K562 (cell line): Measurements from ENCODE around the gene MYBPH. TPM values are rescaled to one million over a fixed set of nuclear protein-coding genes. Genes with fewer than 3 reads are reported as not detected.

Experiments used
- ATAC-seq: fragments of 200-7000 bp; cut with Tn5 transposase; 3 replicates; pipeline ENCODE4 v1.9.1; 2020; ENCODE audit warnings: moderate library complexity
- BruUV-seq: library from RNA; stranded (reverse); fragments of 400-500 nt; replicated peaks from 2 replicates; lab custom pipeline; 2021; lab: Mats Ljungman, UMichigan
- CTCF ChIA-PET: fragments of 300-600 bp; formaldehyde crosslinking; extraction: SDS; loops from one replicate; lab custom pipeline; 2021; ENCODE audit warnings: low intra/inter-chr PET ratio; lab: Yijun Ruan, JAX
- POLR2A ChIA-PET: fragments of 300-600, 350-650 bp; sonication (Branson Sonifier 250); formaldehyde crosslinking; extraction: SDS; loops from one replicate; lab custom pipeline; 2021; ENCODE audit warnings: antibody characterized with exemption, inconsistent platforms; lab: Yijun Ruan, JAX
- DNase-seq, 4 experiments: peaks; one replicate each; pipeline versions ENCODE4 v3.0.0 to v3.0.0-alpha.2; 2011 to 2018; ENCODE audit warnings: low spot score in 3 of 4, mixed read lengths in 3 of 4; ENCODE audit errors: extremely low read depth in 1 of 4
- FAIRE-seq: peaks from 2 replicates; lab custom pipeline; 2011; peaks lifted over from hg19 to GRCh38; lab: Jason Lieb, UNC
- H2AFZ ChIP-seq: 2 replicates; pipeline ENCODE4 v1.6.0; 2011; ENCODE audit warnings: low read depth, low read length, control low read depth, inconsistent platforms
- H3K27ac ChIP-seq: fragments of 200-600 bp; 3 replicates; pipeline ENCODE4 v1.8.0; 2011; ENCODE audit warnings: low read depth, mild to moderate bottlenecking, control low read depth, inconsistent platforms, low read length, moderate library complexity, mixed read lengths; ENCODE audit errors: extremely low read depth
- H3K27me3 ChIP-seq, 2 experiments: fragments of 300-600 bp in 1 of 2; 2 replicates in 1 of 2; 3 replicates in 1 of 2; pipeline versions ENCODE4 v1.6.0 to v1.8.0; 2011; ENCODE audit warnings: inconsistent platforms in 2 of 2, low read length in 2 of 2, mild to moderate bottlenecking in 1 of 2, mixed read lengths in 1 of 2, moderate library complexity in 1 of 2; ENCODE audit not compliant: control insufficient read depth in 2 of 2, insufficient read depth in 2 of 2
- H3K36me3 ChIP-seq: fragments of 300-600 bp; 3 replicates; pipeline ENCODE4 v1.8.0; 2011; ENCODE audit warnings: mild to moderate bottlenecking, low read length, inconsistent platforms; ENCODE audit not compliant: control insufficient read depth, insufficient read depth
- H3K4me1 ChIP-seq, 2 experiments: fragments of 200-600 bp in 1 of 2; replicated peaks in 1 of 2; 2 replicates in 1 of 2; 3 replicates in 1 of 2; pipeline versions ENCODE4 v1.5.1 to v1.8.0; 2011; ENCODE audit warnings: inconsistent platforms in 2 of 2, low read length in 2 of 2, mild to moderate bottlenecking in 1 of 2, mixed read lengths in 1 of 2, moderate library complexity in 1 of 2; ENCODE audit not compliant: control insufficient read depth in 2 of 2, insufficient read depth in 2 of 2
- H3K4me2 ChIP-seq: 2 replicates; pipeline ENCODE4 v1.6.1; 2011; ENCODE audit warnings: low read length, control low read depth, inconsistent platforms, mixed read lengths; ENCODE audit not compliant: insufficient read depth
- H3K4me3 ChIP-seq: fragments of 200-600 bp; sonication (generic), shearing (Covaris generic); 2 replicates; pipeline ENCODE4 v1.5.1; 2016; ENCODE audit warnings: control low read depth, inconsistent platforms
- H3K79me2 ChIP-seq: fragments of 200-600 bp; 3 replicates; pipeline ENCODE4 v1.8.0; 2011; ENCODE audit warnings: low read length, inconsistent platforms; ENCODE audit not compliant: control insufficient read depth, insufficient read depth
- H3K9ac ChIP-seq, 2 experiments: 2 replicates each; pipeline versions ENCODE4 v1.6.0 to v1.6.1; 2011; ENCODE audit warnings: low read depth in 2 of 2, low read length in 2 of 2, control low read depth in 1 of 2, inconsistent platforms in 1 of 2, mild to moderate bottlenecking in 1 of 2, mixed read lengths in 1 of 2; ENCODE audit not compliant: insufficient read depth in 1 of 2
- H3K9me1 ChIP-seq: one replicate; pipeline ENCODE4 v1.6.0; 2011; ENCODE audit warnings: inconsistent platforms, mild to moderate bottlenecking, low read length, moderate library complexity; ENCODE audit not compliant: control insufficient read depth, insufficient read depth
- H3K9me3 ChIP-seq: replicated peaks from 2 replicates; pipeline ENCODE4 v1.5.1; 2011; ENCODE audit warnings: low read depth, low read length, inconsistent platforms; ENCODE audit not compliant: control insufficient read depth, insufficient read depth
- H4K20me1 ChIP-seq: replicated peaks from 2 replicates; pipeline ENCODE4 v1.6.1; 2011; ENCODE audit warnings: low read length, inconsistent platforms, mixed read lengths; ENCODE audit not compliant: control insufficient read depth, insufficient read depth
- ARID3B ChIP-seq: fragments of 250-450 bp; sonication (Bioruptor Pico); IDR thresholded peaks from 2 replicates; pipeline ENCODE4 v1.4.0; 2020; ENCODE audit warnings: borderline replicate concordance
- CEBPB ChIP-seq: fragments of 450-650 bp; IDR thresholded peaks from 2 replicates; pipeline ENCODE4 v1.6.1; 2016; ENCODE audit warnings: missing genetic modification characterization, missing compliant biosample characterization
- CEBPZ ChIP-seq: fragments of 150-350 bp; IDR thresholded peaks from 2 replicates; pipeline ENCODE4 v1.6.1; 2014; ENCODE audit warnings: low read depth, mild to moderate bottlenecking, low read length, borderline replicate concordance
- ZFP1 ChIP-seq: fragments of 450-650 bp; formaldehyde crosslinking; IDR thresholded peaks from 2 replicates; pipeline ENCODE4 v1.4.0; 2020; ENCODE audit warnings: mild to moderate bottlenecking, mixed read lengths
- ZNF318 ChIP-seq, 2 experiments: fragments of 450-650 bp; IDR thresholded peaks; 2 replicates each; pipeline ENCODE4 v1.6.1; 2016; ENCODE audit warnings: mild to moderate bottlenecking in 2 of 2, borderline replicate concordance in 1 of 2, low read depth in 1 of 2, moderate library complexity in 1 of 2
- ZNF76 ChIP-seq: fragments of 250-450 bp; sonication (Bioruptor Pico); IDR thresholded peaks from 2 replicates; pipeline ENCODE4 v1.4.0; 2020; ENCODE audit warnings: mild to moderate bottlenecking, moderate library complexity, borderline replicate concordance
- ZNF785 ChIP-seq: fragments of 250-450 bp; sonication (Bioruptor Pico); IDR thresholded peaks from 2 replicates; pipeline ENCODE4 v1.4.0; 2020; ENCODE audit warnings: mild to moderate bottlenecking
- WGBS: fragments of 100-300 bp; shearing (Covaris generic); methylation state at CpG from one replicate; pipeline ENCODE4 v1.1.6; 2016; ENCODE audit warnings: low coverage, mixed read lengths; ENCODE audit not compliant: insufficient coverage; ENCODE audit errors: missing lambda C conversion rate; 5-methylcytosine and 5-hydroxymethylcytosine counted together
- in situ Hi-C: fragments of 300-500 bp; cut with MboI; formaldehyde crosslinking; loops from 4 replicates; pipeline ENCODE4 v1.15.0; 2018; ENCODE audit warnings: inconsistent platforms, mixed read lengths
- intact Hi-C: fragments of 100-400 bp; cut with micrococcal nuclease; formaldehyde crosslinking; loops from 2 replicates; pipeline ENCODE4 v1.14.2; 2022
- polyA plus RNA-seq, 8 experiments: library from polyadenylated mRNA; depleted of rRNA in 4 of 8; stranded (reverse) in 5 of 8; unstranded in 3 of 8; fragments of >200 nt; fragmentation: Nextera tagmentation in 2 of 8; fragmentation: Illumina TruSeq in 1 of 8; extraction: Ambion mirVana in 2 of 8; extraction: Trizol in 1 of 8; gene quantifications; 2 replicates each; pipeline versions ENCODE4 v1.2.1 to v1.2.3, GENCODE V29; 2011 to 2014; ENCODE audit warnings: inconsistent platforms in 1 of 8, missing spikeins in 1 of 8
- total RNA-seq, 7 experiments: library from RNA; depleted of rRNA in 6 of 7; stranded (reverse); fragments of >200 nt in 6 of 7; fragmentation: Illumina TruSeq in 2 of 7; extraction: Trizol in 2 of 7; gene quantifications; 2 replicates each; pipeline versions ENCODE4 v1.2.1 to v1.2.3, GENCODE V29; 2011 to 2021; ENCODE audit warnings: low replicate concordance in 1 of 7

The MYBPH gene
- total and polyA plus RNA-seq, 9 of the 15 experiments (the other 6 are each of a cell fraction or from before 2014, with no cell fraction given): 0.13 TPM; not detected in 8

GRCh38 chr1:203161703-203162102 lies 13.9 kb downstream of the MYBPH start:
- in situ Hi-C loops (no loop called here), intact Hi-C loops (no loop called here)
- Histone ChIP-seq H3K36me3 (no peaks in the 10 kb centered on the region), H3K27ac (no peak overlapping the region), H3K9ac (no peak overlapping the region), H4K20me1 (peaks cover 9% of the 10 kb centered on the region; the same call in 1 of the 2 replicates), H2AFZ (no peak overlapping the region), H3K4me3 (no peak overlapping the region), H3K9me3 (no peaks in the 10 kb centered on the region), H3K4me1 (peaks cover 0 to 4% of the 10 kb centered on the region in 2 experiments; a peak in 1 of 5 replicates), H3K4me2 (no peak overlapping the region), H3K27me3 (peaks cover 22 to 61% of the 10 kb centered on the region in 2 experiments; a peak in 4 of 5 replicates), H3K79me2 (no peaks in the 10 kb centered on the region), H3K9me1 (no peaks in the 10 kb centered on the region)
- 0% methylated on average over 11 of the region's 11 CpGs for WGBS
- no TSS peak for BruUV-seq
- FAIRE-seq (no peak), DNase-seq (no peak), ATAC-seq (no peak)
- ChIA-PET POLR2A (interaction anchor here (0.6 to 1.7 kb wide), 5 partner anchors 9 to 1525 kb away, joined by 3 to 7 read pairs (median 4); no protein-coding TSS in a partner anchor), CTCF (no interaction called here)
- TF ChIP-seq ZNF785 (no peak), CEBPB (no peak), ZNF318 (IDR thresholded peaks at IDR 0.05; ENCODE audit: borderline replicate concordance in 1 of 2, low read depth in 1 of 2) (no peak), ZFP1 (CRISPR knock-in tag) (no peak), CEBPZ (no peak), ZNF76 (CRISPR knock-in tag) (no peak), ARID3B (CRISPR knock-in tag) (no peak)
